ENCODE results near the gene PLD4.

PLD4 gene

GRCh38 chr14:104974146-104974541, 49.5 kb downstream of the PLD4 start:
- H3F3A ChIP-seq (ENCODE audit: insufficient read depth) = no peaks in the 10 kb centered on the region
- H3K79me2 ChIP-seq (ENCODE audit: insufficient read depth, low read length) = no peaks in the 10 kb centered on the region
- H3K9me2 ChIP-seq (replicated peaks; ENCODE audit: insufficient read depth, low read length) = no peaks in the 10 kb centered on the region
- H3K4me2 ChIP-seq (ENCODE audit: low read depth, low read length, poor library complexity, severe bottlenecking) = no peak overlapping the region
- no peaks in the 10 kb centered on the region for H4K20me1 ChIP-seq (ENCODE audit: low read depth, low read length)
- no peaks in the 10 kb centered on the region for H3K27me3 ChIP-seq (ENCODE audit: low read length)
- TF ChIP-seq, protein P1, sequence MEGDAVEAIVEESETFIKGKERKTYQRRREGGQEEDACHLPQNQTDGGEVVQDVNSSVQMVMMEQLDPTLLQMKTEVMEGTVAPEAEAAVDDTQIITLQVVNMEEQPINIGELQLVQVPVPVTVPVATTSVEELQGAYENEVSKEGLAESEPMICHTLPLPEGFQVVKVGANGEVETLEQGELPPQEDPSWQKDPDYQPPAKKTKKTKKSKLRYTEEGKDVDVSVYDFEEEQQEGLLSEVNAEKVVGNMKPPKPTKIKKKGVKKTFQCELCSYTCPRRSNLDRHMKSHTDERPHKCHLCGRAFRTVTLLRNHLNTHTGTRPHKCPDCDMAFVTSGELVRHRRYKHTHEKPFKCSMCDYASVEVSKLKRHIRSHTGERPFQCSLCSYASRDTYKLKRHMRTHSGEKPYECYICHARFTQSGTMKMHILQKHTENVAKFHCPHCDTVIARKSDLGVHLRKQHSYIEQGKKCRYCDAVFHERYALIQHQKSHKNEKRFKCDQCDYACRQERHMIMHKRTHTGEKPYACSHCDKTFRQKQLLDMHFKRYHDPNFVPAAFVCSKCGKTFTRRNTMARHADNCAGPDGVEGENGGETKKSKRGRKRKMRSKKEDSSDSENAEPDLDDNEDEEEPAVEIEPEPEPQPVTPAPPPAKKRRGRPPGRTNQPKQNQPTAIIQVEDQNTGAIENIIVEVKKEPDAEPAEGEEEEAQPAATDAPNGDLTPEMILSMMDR (IDR thresholded peaks at IDR 0.05; ENCODE audit: insufficient read depth, low read length, poor library complexity, severe bottlenecking) = no peak
- no peak for TF ChIP-seq EZH2phosphoT487 (conservative IDR thresholded peaks at IDR 0.05; ENCODE audit: low read length)
- no peak overlapping the region for H3K4me3 ChIP-seq (ENCODE audit: insufficient read depth, low read length, poor library complexity, severe bottlenecking)
- no peak overlapping the region for H3K27ac ChIP-seq (ENCODE audit: low read depth, low read length)
- no peaks in the 10 kb centered on the region for H3K9me3 ChIP-seq (ENCODE audit: insufficient read depth, low read length)
- H2AFZ ChIP-seq (ENCODE audit: low read depth, low read length, severe bottlenecking) = no peak overlapping the region
- H3K9ac ChIP-seq (ENCODE audit: low read length) = no peak overlapping the region
- H3K36me3 ChIP-seq (ENCODE audit: low read length) = no peaks in the 10 kb centered on the region

GRCh38 chr14:104974665-104975390, 50.1 kb downstream of the PLD4 start:
- Histone ChIP-seq H4K20me1 (ENCODE audit: low read depth, low read length) (no peaks in the 10 kb centered on the region), H3F3A (ENCODE audit: insufficient read depth) (no peaks in the 10 kb centered on the region), H3K36me3 (ENCODE audit: low read length) (no peaks in the 10 kb centered on the region), H3K4me2 (ENCODE audit: low read depth, low read length, poor library complexity, severe bottlenecking) (no peak overlapping the region), H3K27me3 (ENCODE audit: low read length) (no peaks in the 10 kb centered on the region), H3K27ac (ENCODE audit: low read depth, low read length) (no peak overlapping the region), H2AFZ (ENCODE audit: low read depth, low read length, severe bottlenecking) (no peak overlapping the region), H3K4me3 (ENCODE audit: insufficient read depth, low read length, poor library complexity, severe bottlenecking) (no peak overlapping the region), H3K9me2 (replicated peaks; ENCODE audit: insufficient read depth, low read length) (no peaks in the 10 kb centered on the region), H3K9me3 (ENCODE audit: insufficient read depth, low read length) (no peaks in the 10 kb centered on the region), H3K9ac (ENCODE audit: low read length) (no peak overlapping the region), H3K79me2 (ENCODE audit: insufficient read depth, low read length) (no peaks in the 10 kb centered on the region)
- TF ChIP-seq EZH2phosphoT487 (conservative IDR thresholded peaks at IDR 0.05; ENCODE audit: low read length) = no peak
- TF ChIP-seq, protein P1 (IDR thresholded peaks at IDR 0.05; ENCODE audit: insufficient read depth, low read length, poor library complexity, severe bottlenecking) = no peak

- no peak overlapping the region for H2AFZ ChIP-seq (ENCODE audit: low read depth, low read length, severe bottlenecking)
- H3K9me3 ChIP-seq (ENCODE audit: insufficient read depth, low read length) = no peaks in the 10 kb centered on the region
- H3K4me2 ChIP-seq (ENCODE audit: low read depth, low read length, poor library complexity, severe bottlenecking) = no peak overlapping the region
- H3K9ac ChIP-seq (ENCODE audit: low read length) = no peak overlapping the region
- no peaks in the 10 kb centered on the region for H4K20me1 ChIP-seq (ENCODE audit: low read depth, low read length)
- H3K27me3 ChIP-seq (ENCODE audit: low read length) = no peaks in the 10 kb centered on the region
- H3F3A ChIP-seq (ENCODE audit: insufficient read depth) = no peaks in the 10 kb centered on the region
- H3K9me2 ChIP-seq (replicated peaks; ENCODE audit: insufficient read depth, low read length) = no peaks in the 10 kb centered on the region
- no peaks in the 10 kb centered on the region for H3K36me3 ChIP-seq (ENCODE audit: low read length)
- H3K79me2 ChIP-seq (ENCODE audit: insufficient read depth, low read length) = no peaks in the 10 kb centered on the region
- TF ChIP-seq, protein P1 (IDR thresholded peaks at IDR 0.05; ENCODE audit: insufficient read depth, low read length, poor library complexity, severe bottlenecking) = no peak
- TF ChIP-seq EZH2phosphoT487 (conservative IDR thresholded peaks at IDR 0.05; ENCODE audit: low read length) = no peak
- no peak overlapping the region for H3K27ac ChIP-seq (ENCODE audit: low read depth, low read length)
- no peak overlapping the region for H3K4me3 ChIP-seq (ENCODE audit: insufficient read depth, low read length, poor library complexity, severe bottlenecking)
Observed at GRCh38 chr14:104975481-104976197, 51.0 kb downstream of the PLD4 start.
